Renal cortex interstitium (tissue), 11 donors: ENCODE data around the gene PAX2. TPM values are rescaled to one million over a fixed set of nuclear protein-coding genes. Genes with fewer than 3 reads are reported as not detected.

ENCODE experiments used
- DNase-seq, 11 donors: peaks; one replicate each; pipeline ENCODE4 v3.0.0-alpha.2; 2013; ENCODE audit warnings: low read depth in 9 of 11, low spot score in 4 of 11; ENCODE audit errors: extremely low read depth in 1 of 11
- polyA plus RNA-seq, 3 donors: library from polyadenylated mRNA; unstranded; fragments of 120-200 nt; gene quantifications; one replicate each; pipeline ENCODE4 v1.2.1, GENCODE V29; 2013; ENCODE audit not compliant: insufficient read length in 3 of 3

Gene PAX2
- polyA plus RNA-seq, 3 donors, result 174 to 255 (median 188) TPM

- no peak for DNase-seq
Measured at GRCh38 chr10:100745882-100746783, 751 bp downstream of the PAX2 start.

DNA sequence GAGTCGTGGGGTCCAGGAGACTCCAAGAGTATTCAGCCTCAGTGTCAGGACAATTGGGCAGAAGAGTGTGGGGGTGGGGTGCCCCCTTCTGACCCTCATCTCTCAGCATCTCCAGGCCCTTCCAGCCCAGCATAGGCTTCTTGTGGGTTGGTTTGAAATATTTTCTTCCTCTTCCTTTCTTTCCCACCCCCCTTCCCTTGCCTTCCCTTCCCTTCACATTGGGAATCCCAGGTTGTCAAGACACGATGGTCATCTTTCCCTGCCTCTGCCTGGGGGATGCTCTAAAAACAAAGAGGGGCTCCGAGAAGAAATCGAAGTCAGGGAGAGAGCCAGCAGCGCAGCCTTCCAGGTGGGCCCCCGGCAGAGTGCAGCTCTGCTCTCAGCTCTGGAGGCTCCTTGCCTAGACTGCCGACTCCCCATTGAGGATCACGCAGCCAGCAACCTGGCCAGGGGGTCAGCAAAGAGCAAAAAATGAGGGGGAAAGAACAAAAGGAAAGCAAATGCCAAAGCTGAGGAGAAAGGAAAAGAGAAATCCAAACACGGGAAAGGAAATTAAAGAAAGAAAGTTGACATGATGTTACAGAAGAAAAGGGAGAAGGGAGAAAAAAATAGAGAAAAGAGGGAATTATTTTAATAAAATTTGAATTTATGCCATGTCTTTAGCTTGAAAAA is 1.5 kb downstream of the PAX2 start:
- DNase-seq, result no peak

- DNase-seq, result no peak
Measured at GRCh38 chr10:100747456-100748230, 2.3 kb downstream of the PAX2 start.

DNA sequence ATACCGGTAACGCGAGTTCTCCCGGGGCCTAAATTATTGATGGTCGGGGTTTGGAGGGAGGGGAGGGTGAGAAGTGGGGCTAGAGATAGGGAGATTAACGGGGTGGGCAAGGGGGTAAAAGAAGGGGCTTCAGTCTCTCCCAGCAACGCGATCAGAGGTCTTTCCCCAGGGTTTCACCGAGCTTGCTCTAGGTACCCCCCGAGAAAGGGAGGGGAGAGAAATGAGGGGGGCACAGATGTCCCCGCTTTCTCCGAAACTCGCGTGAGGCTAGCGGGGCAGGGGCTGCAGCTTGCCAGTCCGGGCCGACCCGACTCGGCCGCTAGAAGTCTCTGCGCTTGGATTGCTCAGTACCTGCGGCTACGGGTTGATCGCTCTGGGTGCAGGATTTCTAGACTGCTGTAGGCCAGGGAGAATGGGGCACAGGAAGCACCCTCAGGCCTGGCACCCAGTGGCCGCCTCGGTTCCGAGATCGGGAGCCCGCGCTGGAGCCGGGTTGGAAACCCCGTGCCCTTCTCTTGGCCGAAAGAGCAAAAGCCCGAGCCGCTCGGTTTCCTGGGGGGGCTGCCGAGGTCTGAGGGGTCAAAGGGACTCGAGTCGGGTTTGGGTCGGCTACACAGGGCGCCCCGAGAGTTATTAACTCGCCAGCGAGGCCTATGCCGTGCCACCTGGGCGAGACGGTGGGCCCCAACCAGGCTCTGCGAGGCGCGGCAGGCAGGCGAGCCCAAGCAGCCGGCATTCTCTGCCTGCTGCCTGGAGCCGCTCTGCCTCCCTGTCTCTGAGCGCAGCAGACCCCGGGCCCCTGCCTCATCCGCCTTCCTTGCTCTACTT is 3.1 kb downstream of the PAX2 start:
- no peak for DNase-seq

DNA sequence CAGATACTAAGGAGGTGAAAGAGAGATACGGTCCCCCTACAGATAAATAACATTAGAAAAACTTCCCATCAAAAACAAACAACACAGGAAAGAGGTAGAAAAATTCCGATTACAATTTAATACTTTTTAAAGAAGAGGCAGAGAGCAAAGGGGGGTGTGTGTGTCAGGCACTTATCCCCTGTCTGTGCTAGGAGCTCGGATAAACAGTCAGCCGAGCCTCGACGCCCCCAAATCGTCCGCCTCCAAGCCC is 3.6 kb downstream of the PAX2 start:
- DNase-seq, result no peak

DNA sequence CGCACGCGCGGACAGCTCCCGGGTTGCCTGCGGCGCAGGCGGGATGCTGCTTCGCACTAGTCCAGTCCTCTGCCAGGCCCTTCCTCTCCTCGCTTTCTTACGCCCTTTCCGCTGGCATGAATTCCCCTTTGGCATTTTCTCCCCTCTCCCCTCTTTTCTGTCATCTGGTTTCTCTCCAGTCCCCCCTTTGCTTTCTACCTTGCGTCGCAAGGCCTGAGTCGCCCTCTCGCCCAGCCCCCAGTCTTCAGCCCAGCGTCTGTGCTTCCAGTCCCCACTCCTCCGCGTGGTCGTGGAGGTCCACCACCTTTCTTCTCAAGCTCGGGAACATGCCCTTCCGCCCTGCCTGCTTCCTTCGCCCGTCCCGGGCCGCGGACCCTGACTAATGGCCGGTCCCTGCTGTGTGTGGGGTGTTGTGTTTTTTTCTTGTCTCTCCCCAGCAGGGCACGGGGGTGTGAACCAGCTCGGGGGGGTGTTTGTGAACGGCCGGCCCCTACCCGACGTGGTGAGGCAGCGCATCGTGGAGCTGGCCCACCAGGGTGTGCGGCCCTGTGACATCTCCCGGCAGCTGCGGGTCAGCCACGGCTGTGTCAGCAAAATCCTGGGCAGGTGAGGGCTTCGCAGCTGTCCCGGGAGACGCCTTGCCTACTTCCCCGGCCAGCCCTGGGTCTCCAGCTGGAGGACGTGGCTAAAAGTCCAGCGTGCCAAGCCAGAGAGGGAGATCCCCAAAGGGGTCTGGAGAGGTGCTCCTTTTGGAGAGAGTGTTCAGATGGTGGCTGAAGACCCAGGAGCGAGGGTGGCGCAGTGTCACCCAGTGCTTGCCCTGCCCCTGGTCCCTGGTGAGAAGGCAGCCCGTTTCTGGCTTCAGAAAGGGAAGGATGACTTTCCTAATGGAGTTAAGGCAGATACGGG is 4.2 kb downstream of the PAX2 start:
- DNase-seq, result no peak

DNA sequence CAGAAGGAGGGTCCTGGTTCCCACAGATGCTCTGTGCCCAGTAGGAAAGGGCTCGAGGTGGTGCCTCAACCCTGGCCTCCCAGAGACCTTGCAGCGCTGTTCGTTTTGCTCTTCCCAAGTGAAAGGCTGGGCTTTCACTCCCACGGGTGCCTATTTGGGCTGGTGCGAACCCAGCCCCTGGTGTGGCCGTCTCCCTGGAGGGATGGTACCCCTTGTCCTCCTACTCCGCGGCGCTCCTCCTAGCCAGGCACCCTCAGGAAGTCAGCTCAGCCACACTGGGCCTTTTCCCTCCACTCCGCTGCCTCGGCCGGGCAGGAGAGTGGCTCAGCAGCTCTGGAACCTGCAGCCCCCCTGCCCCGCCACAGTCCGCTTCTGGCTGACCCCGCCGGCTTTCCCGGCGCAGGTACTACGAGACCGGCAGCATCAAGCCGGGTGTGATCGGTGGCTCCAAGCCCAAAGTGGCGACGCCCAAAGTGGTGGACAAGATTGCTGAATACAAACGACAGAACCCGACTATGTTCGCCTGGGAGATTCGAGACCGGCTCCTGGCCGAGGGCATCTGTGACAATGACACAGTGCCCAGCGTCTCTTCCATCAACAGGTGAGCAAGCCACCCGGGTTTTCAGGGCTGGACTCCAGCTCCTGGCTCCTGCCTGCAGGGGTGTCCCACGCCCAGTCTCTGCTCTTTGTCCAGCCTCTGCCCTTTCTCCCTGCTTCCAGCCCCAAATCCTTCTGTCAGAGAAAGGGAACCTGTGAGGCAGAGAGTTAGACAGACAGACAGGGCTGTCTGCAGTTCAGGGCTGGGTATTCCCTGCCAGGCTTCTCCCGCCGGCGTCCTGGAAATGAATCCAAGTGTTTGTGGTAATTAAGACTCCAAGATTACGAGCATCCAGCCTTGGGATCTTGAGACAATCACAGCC is 5.2 kb downstream of the PAX2 start:
- no peak for DNase-seq

- no peak for DNase-seq
Measured at GRCh38 chr10:100751211-100751933, 6.0 kb downstream of the PAX2 start.

DNA sequence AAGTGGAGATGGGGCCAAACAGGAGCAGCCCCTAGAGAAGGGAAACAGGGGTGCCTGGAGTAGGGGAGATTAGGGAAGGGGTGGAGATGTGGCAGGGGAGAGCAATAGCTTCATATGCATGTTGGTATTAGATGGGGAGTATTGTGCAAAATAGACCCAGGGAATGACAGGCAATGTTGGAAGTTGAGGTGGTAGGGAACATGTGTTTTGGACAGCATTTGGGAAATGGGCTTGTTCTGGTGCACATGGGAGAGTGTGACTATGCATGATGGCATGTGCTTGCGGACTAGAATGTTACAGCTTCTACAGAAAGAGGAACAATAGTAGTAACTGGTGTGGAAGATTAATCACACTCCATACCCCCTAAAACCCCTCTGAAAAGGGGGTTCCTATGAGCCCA is 10.4 kb downstream of the PAX2 start:
- DNase-seq, result no peak

GRCh38 chr10:100759331-100759730 is 13.9 kb downstream of the PAX2 start:
- no peak for DNase-seq

- DNase-seq, result no peak
Measured at GRCh38 chr10:100760726-100761125, 15.3 kb downstream of the PAX2 start.

GRCh38 chr10:100761191-100761590 is 15.8 kb downstream of the PAX2 start:
- DNase-seq, result no peak

DNA sequence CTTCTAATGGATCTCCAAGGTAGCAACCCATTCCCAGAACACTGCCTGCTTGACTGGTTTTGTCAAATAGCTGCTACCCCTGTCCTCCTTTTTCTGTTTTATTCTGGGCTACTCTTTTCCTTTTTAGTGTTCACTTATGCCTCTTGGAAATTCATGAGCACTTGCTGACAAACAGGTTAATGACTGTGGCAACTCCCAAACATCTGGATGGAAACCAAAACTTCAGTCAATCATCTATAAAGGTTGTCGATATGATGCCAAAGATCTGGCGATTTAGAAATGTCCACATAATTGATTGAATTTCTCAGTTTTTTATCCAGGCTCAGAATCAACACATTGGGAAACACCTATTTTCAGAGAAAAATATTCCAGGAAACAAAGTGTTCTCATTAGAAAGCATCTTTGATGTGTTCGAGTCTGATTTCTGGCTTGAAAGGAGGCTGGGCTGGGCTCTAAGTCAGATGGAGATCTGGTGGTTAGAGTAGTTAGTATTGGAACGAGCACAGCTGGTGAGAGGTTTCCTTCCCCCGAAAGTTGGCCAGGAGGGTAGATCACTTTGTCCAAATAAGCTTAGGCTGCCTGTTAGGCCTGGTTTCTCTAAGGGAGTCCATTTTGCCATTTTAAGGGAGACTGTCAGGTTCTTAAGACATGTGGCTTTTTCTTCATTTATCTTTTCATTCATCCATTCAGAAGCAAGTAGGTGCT is 17.8 kb downstream of the PAX2 start:
- DNase-seq, result no peak

GRCh38 chr10:100766693-100767421 is 21.5 kb downstream of the PAX2 start:
- DNase-seq, result no peak

GRCh38 chr10:100767422-100767775 is 22.0 kb downstream of the PAX2 start:
- no peak for DNase-seq
